ENCODE measurements around the gene DNAJC8.

Gene DNAJC8

GRCh38 chr1:28170001-28170596 lies 62.7 kb downstream of the DNAJC8 start:
- no peak for DNase-seq

- DNase-seq, result no peak
Measured at GRCh38 chr1:28163496-28164161, 69.2 kb downstream of the DNAJC8 start.

GRCh38 chr1:28162151-28162550 lies 70.7 kb downstream of the DNAJC8 start:
- DNase-seq, result no peak

GRCh38 chr1:28161751-28162150 lies 71.1 kb downstream of the DNAJC8 start:
- DNase-seq, result no peak

GRCh38 chr1:28160782-28161266 lies 72.0 kb downstream of the DNAJC8 start:
- no peak for DNase-seq

GRCh38 chr1:28159680-28160079 lies 73.1 kb downstream of the DNAJC8 start:
- no peak for DNase-seq

- DNase-seq, result no peak
Measured at GRCh38 chr1:28159243-28159642, 73.6 kb downstream of the DNAJC8 start.

GRCh38 chr1:28157894-28158293 lies 74.9 kb downstream of the DNAJC8 start:
- DNase-seq, result no peak

GRCh38 chr1:28156821-28157220 lies 76.0 kb downstream of the DNAJC8 start:
- no peak for DNase-seq

GRCh38 chr1:28155628-28156027 lies 77.2 kb downstream of the DNAJC8 start:
- DNase-seq, result no peak

- no peak for DNase-seq
Measured at GRCh38 chr1:28154078-28154594, 78.7 kb downstream of the DNAJC8 start.
